ENCODE data around the gene TCF3. TPM values are rescaled to one million over a fixed set of nuclear protein-coding genes. Genes with fewer than 3 reads are reported as not detected.

The TCF3 gene
- total RNA-seq, 1 experiment from 2014 or later, result 208 TPM

DNA sequence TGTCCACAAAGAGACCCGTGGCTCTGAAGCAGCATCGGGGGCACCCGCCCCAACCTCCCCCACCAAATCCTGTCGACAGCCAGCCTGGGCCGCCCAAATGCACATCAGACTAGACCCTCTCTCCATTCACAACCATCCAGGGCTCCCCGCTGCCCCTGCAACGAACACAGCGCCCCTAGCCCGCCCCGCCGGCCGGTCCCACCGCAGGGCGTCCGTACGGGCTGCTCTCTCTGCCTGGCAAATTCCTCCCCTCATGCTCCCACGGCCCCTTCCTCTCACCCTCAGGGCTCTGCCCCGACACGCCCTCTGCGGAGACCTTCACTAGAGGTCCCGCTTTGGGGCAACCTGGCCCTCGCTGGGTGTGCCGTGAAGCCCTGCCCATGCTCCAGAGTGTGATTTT, 7.1 kb downstream of the TCF3 start:
- no peaks in the 10 kb centered on the region for H3K9me3 ChIP-seq (ENCODE audit: control insufficient read depth in 1 of 2, insufficient read depth in 1 of 2, low read depth in 1 of 2, low read length in 2 of 2)
- DNase-seq (ENCODE audit: low read depth, low spot score), result no peak
- CTCF ChIA-PET, result no interaction called here
- no peak overlapping the region for H3K9ac ChIP-seq (ENCODE audit: low read length)
- H3K36me3 ChIP-seq (ENCODE audit: control insufficient read depth in 1 of 2, insufficient read depth in 2 of 2, low read length in 2 of 2), result peaks cover 20 to 40% of the 10 kb centered on the region in 2 experiments
- H3K79me2 ChIP-seq (ENCODE audit: insufficient read depth, low read length), result peaks cover 83% of the 10 kb centered on the region
- intact Hi-C loops (cut with micrococcal nuclease), result no loop called here
- no peak overlapping the region for H3K4me3 ChIP-seq (replicated peaks in 1 of 2; ENCODE audit: low read depth in 1 of 2, low read length in 2 of 2)
- BruUV-seq (replicated peaks), result no TSS peak
- no peaks in the 10 kb centered on the region for H4K20me1 ChIP-seq (ENCODE audit: insufficient read depth)
- TF ChIP-seq EGR1 (IDR thresholded peaks at IDR 0.05; ENCODE audit: low read depth), result no peak
- no peak for TF ChIP-seq EZH2 (IDR thresholded peaks at IDR 0.05)
- TF ChIP-seq SP1 (IDR thresholded peaks at IDR 0.05; ENCODE audit: low read depth), result no peak
- no peak for TF ChIP-seq CEBPB (IDR thresholded peaks at IDR 0.05; ENCODE audit: low read depth)
- no peak for TF ChIP-seq YY1 (IDR thresholded peaks at IDR 0.05; ENCODE audit: extremely low read depth, insufficient replicate concordance, low read depth, low read length)
- TF ChIP-seq, protein P1, sequence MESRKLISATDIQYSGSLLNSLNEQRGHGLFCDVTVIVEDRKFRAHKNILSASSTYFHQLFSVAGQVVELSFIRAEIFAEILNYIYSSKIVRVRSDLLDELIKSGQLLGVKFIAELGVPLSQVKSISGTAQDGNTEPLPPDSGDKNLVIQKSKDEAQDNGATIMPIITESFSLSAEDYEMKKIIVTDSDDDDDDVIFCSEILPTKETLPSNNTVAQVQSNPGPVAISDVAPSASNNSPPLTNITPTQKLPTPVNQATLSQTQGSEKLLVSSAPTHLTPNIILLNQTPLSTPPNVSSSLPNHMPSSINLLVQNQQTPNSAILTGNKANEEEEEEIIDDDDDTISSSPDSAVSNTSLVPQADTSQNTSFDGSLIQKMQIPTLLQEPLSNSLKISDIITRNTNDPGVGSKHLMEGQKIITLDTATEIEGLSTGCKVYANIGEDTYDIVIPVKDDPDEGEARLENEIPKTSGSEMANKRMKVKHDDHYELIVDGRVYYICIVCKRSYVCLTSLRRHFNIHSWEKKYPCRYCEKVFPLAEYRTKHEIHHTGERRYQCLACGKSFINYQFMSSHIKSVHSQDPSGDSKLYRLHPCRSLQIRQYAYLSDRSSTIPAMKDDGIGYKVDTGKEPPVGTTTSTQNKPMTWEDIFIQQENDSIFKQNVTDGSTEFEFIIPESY (IDR thresholded peaks at IDR 0.05; ENCODE audit: extremely low read depth, insufficient replicate concordance, low read length), result no peak
- TF ChIP-seq EZH2phosphoT487 (IDR thresholded peaks at IDR 0.05; ENCODE audit: borderline replicate concordance), result no peak
- no peak for TF ChIP-seq JUND (IDR thresholded peaks at IDR 0.05)
- no peak for TF ChIP-seq SRF (IDR thresholded peaks at IDR 0.05; ENCODE audit: low read depth)
- no peak for TF ChIP-seq POLR2AphosphoS5 (IDR thresholded peaks at IDR 0.05; ENCODE audit: low read depth, low read length)
- TF ChIP-seq SIN3A (IDR thresholded peaks at IDR 0.05; ENCODE audit: low read depth), result no peak
- TF ChIP-seq CBX3 (IDR thresholded peaks at IDR 0.05; ENCODE audit: low read depth), result no peak
- TF ChIP-seq ZFX (IDR thresholded peaks at IDR 0.05), result no peak
- no peak for TF ChIP-seq FOSL1 (IDR thresholded peaks at IDR 0.05; ENCODE audit: low read depth)
- H3K27me3 ChIP-seq (ENCODE audit: insufficient read depth, low read length), result no peaks in the 10 kb centered on the region
- ATAC-seq, result no peak
- no peak overlapping the region for H3K4me2 ChIP-seq (ENCODE audit: low read length)
- peaks cover 2 to 3% of the 10 kb centered on the region in 2 experiments; a peak in 3 of 4 replicates for H3K4me1 ChIP-seq (ENCODE audit: control insufficient read depth in 1 of 2, insufficient read depth in 2 of 2, low read length in 2 of 2)
- RAD21 ChIA-PET (ENCODE audit: low non-redundant PET in 1 of 2, low total read pairs in 2 of 2, uncharacterized antibody in 2 of 2, unreplicated experiment in 2 of 2), result no interaction called here
- no peak overlapping the region for H2AFZ ChIP-seq (ENCODE audit: low read depth, low read length, poor library complexity, severe bottlenecking)
- H3K9me2 ChIP-seq (ENCODE audit: insufficient read depth), result no peaks in the 10 kb centered on the region
- H3K27ac ChIP-seq (ENCODE audit: low read depth, low read length), result no peak overlapping the region
- POLR2A ChIA-PET, result no interaction called here

All from HCT116 (cell line).